Peyer's patch (tissue), 4 donors: ENCODE data around the gene VMAC. TPM values are rescaled to one million over a fixed set of nuclear protein-coding genes. Genes with fewer than 3 reads are reported as not detected.
"Not testable (repeated sequence)": the region's sequence is repeated elsewhere in the genome, so short reads cannot be mapped to it uniquely, and the experiment has no call there.

Experiments used
- DNase-seq, 3 donors: peaks; one replicate each; pipeline ENCODE4 v3.0.0-alpha.2; 2017 to 2019
- H3K27ac ChIP-seq, 4 donors: fragments of 200-600 bp; sonication (generic); one replicate each; pipeline ENCODE4 v1.5.1; 2016 to 2019
- H3K27me3 ChIP-seq, 2 donors: fragments of 200-600 bp; sonication (generic); one replicate each; pipeline ENCODE4 v1.5.1; 2019
- H3K36me3 ChIP-seq, 3 donors: fragments of 200-600 bp; sonication (generic); one replicate each; pipeline ENCODE4 v1.5.1; 2016 to 2019
- H3K4me1 ChIP-seq, 4 donors: fragments of 200-600 bp; sonication (generic); one replicate each; pipeline ENCODE4 v1.5.1; 2016 to 2019
- H3K4me3 ChIP-seq, 4 donors: fragments of 200-600 bp; sonication (generic); 1 replicate in 3 of 4; 2 replicates in 1 of 4; pipeline ENCODE4 v1.5.1; 2016 to 2019; ENCODE audit warnings: mild to moderate bottlenecking in 1 of 4
- H3K9me3 ChIP-seq, 4 donors: fragments of 200-600 bp; sonication (generic); one replicate each; pipeline ENCODE4 v1.5.1; 2016 to 2019; ENCODE audit warnings: mild to moderate bottlenecking in 1 of 4
- CTCF ChIP-seq, 6 experiments: fragments of 450-650 bp in 4 of 6; fragments of 200-600 bp in 2 of 6; sonication (generic) in 1 of 6; IDR thresholded peaks; one replicate each; pipeline ENCODE4 v1.5.1; 2017 to 2019; ENCODE audit warnings: antibody characterized with exemption in 6 of 6, mild to moderate bottlenecking in 3 of 6, moderate library complexity in 1 of 6
- POLR2A ChIP-seq, 2 donors: fragments of 450-650 bp; IDR thresholded peaks; one replicate each; pipeline ENCODE4 v1.5.1; 2017; ENCODE audit warnings: antibody characterized with exemption in 2 of 2, mild to moderate bottlenecking in 2 of 2, moderate library complexity in 2 of 2
- total RNA-seq, 4 donors: library from RNA; depleted of rRNA; stranded (reverse); fragments of >200 nt; gene quantifications; one replicate each; pipeline ENCODE4 v1.1.0, GENCODE V29; 2016

Gene VMAC
- total RNA-seq, 4 donors from 2014 or later = 9.6 to 24.8 (median 18.4) TPM

GRCh38 chr19:5864725-5865486 is 39.8 kb upstream of the VMAC start:
- H3K4me3 ChIP-seq = no peak overlapping the region
- H3K27ac ChIP-seq = no peak overlapping the region
- H3K4me1 ChIP-seq = no peaks in the 10 kb centered on the region
- no peak for DNase-seq
- H3K9me3 ChIP-seq = no peaks in the 10 kb centered on the region
- H3K36me3 ChIP-seq = no peaks in the 10 kb centered on the region
- peak in 4 of 6 experiments; percentile 12 to 23 (median 14) for TF ChIP-seq CTCF (IDR thresholded peaks at IDR 0.05)
- TF ChIP-seq POLR2A (IDR thresholded peaks at IDR 0.05) = no peak
- H3K27me3 ChIP-seq = no peaks in the 10 kb centered on the region

GRCh38 chr19:5865772-5866171 is 38.9 kb upstream of the VMAC start:
- no peaks in the 10 kb centered on the region for H3K27me3 ChIP-seq
- TF ChIP-seq CTCF (IDR thresholded peaks at IDR 0.05) (no peak), POLR2A (IDR thresholded peaks at IDR 0.05) (no peak)
- H3K9me3 ChIP-seq = no peaks in the 10 kb centered on the region
- H3K4me1 ChIP-seq = no peaks in the 10 kb centered on the region
- DNase-seq = no peak
- H3K36me3 ChIP-seq = no peaks in the 10 kb centered on the region
- H3K4me3 ChIP-seq = no peak overlapping the region
- H3K27ac ChIP-seq = no peak overlapping the region

GRCh38 chr19:5867201-5868136 is 37.2 kb upstream of the VMAC start:
- TF ChIP-seq POLR2A (IDR thresholded peaks at IDR 0.05) (no peak), CTCF (IDR thresholded peaks at IDR 0.05) (no peak)
- no peaks in the 10 kb centered on the region for H3K4me1 ChIP-seq

GRCh38 chr19:5870986-5871394 is 33.7 kb upstream of the VMAC start:
- no peak for DNase-seq
- Histone ChIP-seq H3K36me3 (no peaks in the 10 kb centered on the region), H3K27ac (no peak overlapping the region), H3K4me1 (no peaks in the 10 kb centered on the region), H3K9me3 (no peaks in the 10 kb centered on the region), H3K4me3 (no peak overlapping the region), H3K27me3 (no peaks in the 10 kb centered on the region)
- no peak for TF ChIP-seq POLR2A (IDR thresholded peaks at IDR 0.05)
- no peak for TF ChIP-seq CTCF (IDR thresholded peaks at IDR 0.05)

More at GRCh38 chr19:5867201-5868136, 37.2 kb upstream of the VMAC start:
- DNase-seq = no peak
- H3K36me3 ChIP-seq = no peaks in the 10 kb centered on the region
- no peak overlapping the region for H3K27ac ChIP-seq
- H3K4me3 ChIP-seq = no peak overlapping the region
- no peaks in the 10 kb centered on the region for H3K27me3 ChIP-seq
- no peaks in the 10 kb centered on the region for H3K9me3 ChIP-seq

- TF ChIP-seq CTCF (IDR thresholded peaks at IDR 0.05) (no peak), POLR2A (IDR thresholded peaks at IDR 0.05) (no peak)
- Histone ChIP-seq H3K4me1 (no peaks in the 10 kb centered on the region), H3K36me3 (no peaks in the 10 kb centered on the region), H3K27ac (peak overlapping the region in 1 of 4 donors; percentile 46), H3K27me3 (no peaks in the 10 kb centered on the region), H3K9me3 (no peaks in the 10 kb centered on the region), H3K4me3 (no peak overlapping the region)
- DNase-seq = no peak
Measured at GRCh38 chr19:5873617-5874199, 31.0 kb upstream of the VMAC start.

GRCh38 chr19:5874496-5874895 is 30.2 kb upstream of the VMAC start:
- not testable (repeated sequence) for H3K27ac ChIP-seq, H3K36me3 ChIP-seq, H3K4me3 ChIP-seq, H3K27me3 ChIP-seq, DNase-seq, H3K9me3 ChIP-seq, H3K4me1 ChIP-seq
